ENCODE measurements around the gene AADAT. TPM values are rescaled to one million over a fixed set of nuclear protein-coding genes. Genes with fewer than 3 reads are reported as not detected.
A peak's percentile ranks its signal among the peaks of the same experiment; 100 is the strongest.
"Not testable (repeated sequence)": the region's sequence is repeated elsewhere in the genome, so short reads cannot be mapped to it uniquely, and the experiment has no call there.

The AADAT gene
- total RNA-seq, 1 donor from 2014 or later, result 8.9 TPM

- ATAC-seq (peak; percentile 81), DNase-seq (no peak)
- Histone ChIP-seq H3K4me3 (no peak overlapping the region), H3K9me3 (no peaks in the 10 kb centered on the region), H3K27me3 (no peaks in the 10 kb centered on the region), H3K27ac (no peak overlapping the region), H3K36me3 (no peaks in the 10 kb centered on the region), H3K4me1 (peaks cover 3% of the 10 kb centered on the region)
- no peak for TF ChIP-seq CTCF (IDR thresholded peaks at IDR 0.05)
- intact Hi-C loops (cut with DNase I), result no loop called here
These were observed 12.7 kb upstream of the AADAT start for GRCh38 chr4:170102426-170102825.

- H3K4me1 ChIP-seq; H3K27me3 ChIP-seq; H3K27ac ChIP-seq; H3K4me3 ChIP-seq; DNase-seq; intact Hi-C loops (cut with DNase I); H3K9me3 ChIP-seq; H3K36me3 ChIP-seq; ATAC-seq: not testable (repeated sequence)
These were observed 8.4 kb upstream of the AADAT start for GRCh38 chr4:170098171-170098570.

GRCh38 chr4:170097681-170098080 lies 7.9 kb upstream of the AADAT start:
- no peak overlapping the region for H3K27ac ChIP-seq
- no peaks in the 10 kb centered on the region for H3K9me3 ChIP-seq
- intact Hi-C loops (cut with DNase I), result no loop called here
- ATAC-seq (no peak), DNase-seq (no peak)
- H3K4me3 ChIP-seq, result no peak overlapping the region
- H3K4me1 ChIP-seq, result no peaks in the 10 kb centered on the region
- H3K36me3 ChIP-seq, result no peaks in the 10 kb centered on the region
- TF ChIP-seq CTCF (IDR thresholded peaks at IDR 0.05), result no peak
- H3K27me3 ChIP-seq, result no peaks in the 10 kb centered on the region

- intact Hi-C loops (cut with DNase I), result no loop called here
- Histone ChIP-seq H3K36me3 (no peaks in the 10 kb centered on the region), H3K9me3 (no peaks in the 10 kb centered on the region), H3K4me3 (no peak overlapping the region), H3K4me1 (peaks cover 1% of the 10 kb centered on the region), H3K27ac (no peak overlapping the region), H3K27me3 (no peaks in the 10 kb centered on the region)
- ATAC-seq (no peak), DNase-seq (no peak)
- TF ChIP-seq CTCF (IDR thresholded peaks at IDR 0.05), result no peak
These were observed 4.3 kb upstream of the AADAT start for GRCh38 chr4:170093973-170094535.

GRCh38 chr4:170091069-170091696 lies 1.4 kb upstream of the AADAT start:
- peak; percentile 71 for DNase-seq
- Histone ChIP-seq H3K9me3 (no peaks in the 10 kb centered on the region), H3K4me3 (peak overlapping the region; percentile 14), H3K27me3 (no peaks in the 10 kb centered on the region), H3K4me1 (peaks cover 7% of the 10 kb centered on the region), H3K36me3 (no peaks in the 10 kb centered on the region), H3K27ac (no peak overlapping the region)
- intact Hi-C loops (cut with DNase I), result no loop called here
- ATAC-seq, result no peak
- TF ChIP-seq CTCF (IDR thresholded peaks at IDR 0.05), result no peak

- Histone ChIP-seq H3K27ac (peak overlapping the region; percentile 51), H3K9me3 (no peaks in the 10 kb centered on the region), H3K4me1 (peaks cover 7% of the 10 kb centered on the region), H3K4me3 (peak overlapping the region; percentile 68), H3K36me3 (no peaks in the 10 kb centered on the region), H3K27me3 (no peaks in the 10 kb centered on the region)
- intact Hi-C loops (cut with DNase I), result no loop called here
- TF ChIP-seq CTCF (IDR thresholded peaks at IDR 0.05), result no peak
- DNase-seq, result no peak
- peak; percentile 4 for ATAC-seq
These were observed 746 bp upstream of the AADAT start for GRCh38 chr4:170090352-170091052.
